ENCODE data around the gene MRPS34. TPM values are rescaled to one million over a fixed set of nuclear protein-coding genes. Genes with fewer than 3 reads are reported as not detected.

MRPS34 gene
- total and polyA plus RNA-seq, 10 of the 15 experiments (the other 5 are each of a cell fraction or from before 2014, with no cell fraction given): 3.6 to 285 (median 147) TPM

GRCh38 chr16:1771188-1771863 is 1.6 kb downstream of the MRPS34 start, which contains the start of gene NME3 (continued):
- peak; percentile 53; the same call in 1 of the 2 replicates for TF ChIP-seq POLR2AphosphoS2 (IDR thresholded peaks at IDR 0.05; ENCODE audit: low read depth, low read length)
- TF ChIP-seq ZSCAN29 (IDR thresholded peaks at IDR 0.05): no peak
- no peak for TF ChIP-seq CHD1 (IDR thresholded peaks at IDR 0.05; ENCODE audit: low read depth, low read length)
- no peak for TF ChIP-seq CREM (IDR thresholded peaks at IDR 0.05; ENCODE audit: low read depth)
- no peak for TF ChIP-seq PAX8 (IDR thresholded peaks at IDR 0.05)
- no peak for TF ChIP-seq HDAC6 (IDR thresholded peaks at IDR 0.05; ENCODE audit: unreplicated experiment)
- TF ChIP-seq NBN (IDR thresholded peaks at IDR 0.05): no peak
- TF ChIP-seq BCL11A (IDR thresholded peaks at IDR 0.05; ENCODE audit: low read depth, low read length): no peak
- TF ChIP-seq YY1 (IDR thresholded peaks at IDR 0.05; ENCODE audit: low read depth, low read length): peak; percentile 83; the same call in 1 of the 2 replicates
- TF ChIP-seq SMC3 (IDR thresholded peaks at IDR 0.05; ENCODE audit: borderline replicate concordance, low read length): no peak
- TF ChIP-seq PKNOX1 (IDR thresholded peaks at IDR 0.05): no peak
- TF ChIP-seq PBX3 (IDR thresholded peaks at IDR 0.05; ENCODE audit: insufficient replicate concordance, low read depth, low read length): no peak
- no peak for TF ChIP-seq ZNF207 (IDR thresholded peaks at IDR 0.05; ENCODE audit: borderline replicate concordance)
- TF ChIP-seq MXI1 (IDR thresholded peaks at IDR 0.05; ENCODE audit: low read depth, low read length): no peak
- no peak for TF ChIP-seq SREBF2 (IDR thresholded peaks at IDR 0.05; ENCODE audit: low read length)
- 0 out of 2 replicates have a peak, but pooled peaks have one; percentile 12 for TF ChIP-seq TARDBP (IDR thresholded peaks at IDR 0.05; ENCODE audit: borderline replicate concordance)
- TF ChIP-seq NFXL1 (IDR thresholded peaks at IDR 0.05; ENCODE audit: borderline replicate concordance): no peak
- no peak for TF ChIP-seq KDM1A (IDR thresholded peaks at IDR 0.05; ENCODE audit: borderline replicate concordance)
- TF ChIP-seq NFIC (IDR thresholded peaks at IDR 0.05; ENCODE audit: low read depth, low read length): no peak
- no peak for TF ChIP-seq IRF3 (IDR thresholded peaks at IDR 0.05)
- no peak for TF ChIP-seq POU2F2 (IDR thresholded peaks at IDR 0.05; ENCODE audit: borderline replicate concordance, low read depth, low read length)
- TF ChIP-seq ZNF24 (IDR thresholded peaks at IDR 0.05): no peak
- no peak for TF ChIP-seq MYC (IDR thresholded peaks at IDR 0.05; ENCODE audit: insufficient read depth, insufficient read length, insufficient replicate concordance, low read length, severe bottlenecking)
- no peak for TF ChIP-seq ATF3 (IDR thresholded peaks at IDR 0.05; ENCODE audit: borderline replicate concordance, extremely low read depth, low read depth, low read length)
- no peak for TF ChIP-seq CBFB (IDR thresholded peaks at IDR 0.05; ENCODE audit: low read depth)
- no peak for TF ChIP-seq SREBF1 (IDR thresholded peaks at IDR 0.05; ENCODE audit: low read length)
- TF ChIP-seq RB1 (IDR thresholded peaks at IDR 0.05; ENCODE audit: borderline replicate concordance): peak; percentile 16; the same call in 1 of the 2 replicates
- peak; percentile 64; the same call in 1 of the 2 replicates for TF ChIP-seq BACH1 (IDR thresholded peaks at IDR 0.05; ENCODE audit: borderline replicate concordance)
- no peak for TF ChIP-seq EED (IDR thresholded peaks at IDR 0.05; ENCODE audit: low read depth)
- no peak for TF ChIP-seq RCOR1 (conservative IDR thresholded peaks at IDR 0.05; ENCODE audit: low read depth, low read length)
- TF ChIP-seq IKZF1 (conservative IDR thresholded peaks at IDR 0.05): peak; percentile 15; the same call in 1 of the 2 replicates
- TF ChIP-seq SMARCA5 (IDR thresholded peaks at IDR 0.05): no peak

Data from GM12878 (cell line).